Right forelimb (tissue), 1 donor: Measurements from ENCODE around the gene BRI3BP.
"Not testable (repeated sequence)": the region's sequence is repeated elsewhere in the genome, so short reads cannot be mapped to it uniquely, and the experiment has no call there.

Experiments used
- DNase-seq: peaks from one replicate; pipeline ENCODE4 v3.0.0-alpha.2; 2018

The BRI3BP gene

GRCh38 chr12:125024949-125025563, 31.6 kb downstream of the BRI3BP start:
- no peak for DNase-seq

- DNase-seq = no peak
Measured at GRCh38 chr12:125025606-125026235, 32.3 kb downstream of the BRI3BP start.

GRCh38 chr12:125028106-125028505, 34.7 kb downstream of the BRI3BP start:
- no peak for DNase-seq

- DNase-seq = no peak
Measured at GRCh38 chr12:125029761-125030358, 36.4 kb downstream of the BRI3BP start.

GRCh38 chr12:125031471-125031870, 38.0 kb downstream of the BRI3BP start:
- not testable (repeated sequence) for DNase-seq

- no peak for DNase-seq
Measured at GRCh38 chr12:125032466-125033152, 39.2 kb downstream of the BRI3BP start.

- DNase-seq = no peak
Measured at GRCh38 chr12:125033288-125033687, 39.8 kb downstream of the BRI3BP start.

- no peak for DNase-seq
Measured at GRCh38 chr12:125038976-125039625, 45.7 kb downstream of the BRI3BP start.

- DNase-seq = no peak
Measured at GRCh38 chr12:125049093-125049458, 55.6 kb downstream of the BRI3BP start.

- no peak for DNase-seq
Measured at GRCh38 chr12:125050446-125050845, 57.0 kb downstream of the BRI3BP start.

GRCh38 chr12:125050868-125051267, 57.4 kb downstream of the BRI3BP start:
- no peak for DNase-seq

- DNase-seq = no peak
Measured at GRCh38 chr12:125053821-125054220, 60.4 kb downstream of the BRI3BP start.

- no peak for DNase-seq
Measured at GRCh38 chr12:125055591-125055990, 62.1 kb downstream of the BRI3BP start.

- DNase-seq = no peak
Measured at GRCh38 chr12:125056306-125056705, 62.9 kb downstream of the BRI3BP start.

GRCh38 chr12:125057708-125058107, 64.3 kb downstream of the BRI3BP start:
- no peak for DNase-seq

- DNase-seq = no peak
Measured at GRCh38 chr12:125061229-125061628, 67.8 kb downstream of the BRI3BP start.

GRCh38 chr12:125063522-125063921, 70.1 kb downstream of the BRI3BP start:
- DNase-seq = not testable (repeated sequence)

GRCh38 chr12:125064492-125064891, 71.0 kb downstream of the BRI3BP start:
- DNase-seq = no peak

- peak; percentile 91 for DNase-seq
Measured at GRCh38 chr12:125065021-125065918, 71.8 kb downstream of the BRI3BP start, which contains the start of gene AACS. Gene AACS (plus strand): TSS chr12:125065435. CDS start chr12:125065585, 150 bp downstream.

- no peak for DNase-seq
Measured at GRCh38 chr12:125065919-125066570, 72.6 kb downstream of the BRI3BP start.

- DNase-seq = no peak
Measured at GRCh38 chr12:125068391-125068790, 74.9 kb downstream of the BRI3BP start.

GRCh38 chr12:125069616-125070015, 76.2 kb downstream of the BRI3BP start:
- DNase-seq = no peak
